GM12878 (cell line): ENCODE data around the gene ERCC1.

Experiments
- CBFB ChIP-seq: IDR thresholded peaks from 2 replicates; pipeline ENCODE4 v1.6.1; 2016; ENCODE audit warnings: antibody characterized with exemption, low read depth
- CHD4 ChIP-seq: fragments of 200-600 bp; sonication (generic); IDR thresholded peaks from 2 replicates; pipeline ENCODE4 v1.6.1; 2016; ENCODE audit warnings: mild to moderate bottlenecking
- CTCF ChIP-seq, 3 experiments: IDR thresholded peaks in 2 of 3; conservative IDR thresholded peaks in 1 of 3; 2 replicates each; pipeline ENCODE4 v1.5.1; 2011; ENCODE audit warnings: low read depth in 3 of 3, low read length in 3 of 3, mild to moderate bottlenecking in 3 of 3, control low read depth in 2 of 3, moderate library complexity in 2 of 3, inconsistent platforms in 1 of 3, mixed read lengths in 1 of 3; ENCODE audit not compliant: control insufficient read depth in 2 of 3, insufficient read depth in 1 of 3; ENCODE audit errors: extremely low read depth in 1 of 3
- EZH2 ChIP-seq: IDR thresholded peaks from 2 replicates; pipeline ENCODE4 v1.6.1; 2012; ENCODE audit warnings: low read depth, mild to moderate bottlenecking, control low read depth, inconsistent platforms, low read length, borderline replicate concordance; ENCODE audit not compliant: control insufficient read depth
- KDM1A ChIP-seq: fragments of 200-600 bp; sonication (generic); IDR thresholded peaks from 2 replicates; pipeline ENCODE4 v1.6.1; 2016; ENCODE audit warnings: borderline replicate concordance
- POLR2A ChIP-seq: IDR thresholded peaks from 2 replicates; pipeline ENCODE4 v1.6.1; 2011; ENCODE audit warnings: low read depth, mild to moderate bottlenecking, low read length
- POLR2AphosphoS5 ChIP-seq: IDR thresholded peaks from 2 replicates; pipeline ENCODE4 v1.6.1; 2011; ENCODE audit warnings: mild to moderate bottlenecking, low read length, inconsistent platforms

DNA sequence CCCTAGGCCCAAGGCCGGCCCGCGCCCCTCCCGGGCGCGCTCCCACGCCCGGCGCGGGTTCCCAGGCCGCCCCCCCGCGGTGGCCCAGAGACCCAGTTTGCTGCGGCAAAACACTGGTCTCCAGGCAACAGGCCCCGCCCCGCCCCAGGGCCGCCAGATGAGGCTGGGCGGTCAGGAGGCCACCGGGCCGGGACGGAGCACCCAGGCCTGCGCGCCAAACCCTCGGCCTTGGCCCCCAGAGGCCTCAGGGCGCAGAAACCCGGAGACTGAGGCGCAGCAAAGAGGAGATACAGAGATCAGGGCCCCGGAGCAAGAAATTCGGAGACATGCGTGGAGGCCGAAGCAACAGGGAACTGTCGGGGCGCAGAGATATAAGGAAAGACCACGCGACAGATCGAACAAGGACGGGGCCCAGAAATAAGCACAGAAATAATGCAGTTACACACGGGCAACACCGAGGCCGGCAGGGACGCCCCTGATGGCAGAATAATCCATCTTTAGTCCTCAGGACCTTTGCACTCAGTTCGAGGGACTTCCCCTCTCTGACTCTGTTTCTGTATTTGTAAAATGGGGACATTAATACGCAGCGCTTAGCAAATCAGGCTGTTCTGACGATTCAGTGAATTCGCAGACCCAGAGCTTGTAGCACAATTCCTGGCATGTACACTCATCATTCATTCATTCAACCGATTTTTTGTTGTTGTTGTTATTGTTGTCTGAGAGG, 20.8 kb upstream of the ERCC1 start:
- peak in 1 of 3 experiments; percentile 28; a peak in 2 of 6 replicates for TF ChIP-seq CTCF (IDR thresholded peaks at IDR 0.05 in 2 of 3, conservative IDR thresholded peaks at IDR 0.05 in 1 of 3; ENCODE audit: control insufficient read depth in 2 of 3, extremely low read depth in 1 of 3, insufficient read depth in 1 of 3, low read depth in 3 of 3, low read length in 3 of 3)
- TF ChIP-seq POLR2A = peak; percentile 63
- TF ChIP-seq CHD4 = no peak
- no peak for TF ChIP-seq EZH2
- no peak for TF ChIP-seq CBFB
- TF ChIP-seq POLR2AphosphoS5 = no peak
- no peak for TF ChIP-seq KDM1A
